ENCODE data around the gene YBX1.

- no peak for TF ChIP-seq POLR2A (IDR thresholded peaks at IDR 0.05)
- TF ChIP-seq CTCF (IDR thresholded peaks at IDR 0.05) = no peak
Measured at GRCh38 chr1:42743317-42744147, 61.3 kb downstream of the YBX1 start.
